Measurements from ENCODE around the gene FARSB.

The FARSB gene

GRCh38 chr2:222656526-222657446 lies 894 bp upstream of the FARSB start:
- DNase-seq: no peak

GRCh38 chr2:222653280-222653679 lies 2.6 kb downstream of the FARSB start:
- no peak for DNase-seq

- DNase-seq: peak; percentile 25 to 51
These were observed 3.2 kb downstream of the FARSB start for GRCh38 chr2:222652491-222653255.

- DNase-seq: no peak
These were observed 4.0 kb downstream of the FARSB start for GRCh38 chr2:222651718-222652418.

- no peak for DNase-seq
These were observed 6.1 kb downstream of the FARSB start for GRCh38 chr2:222649801-222650200.

GRCh38 chr2:222646008-222646407 lies 9.9 kb downstream of the FARSB start:
- DNase-seq: no peak

- no peak for DNase-seq
These were observed 12.8 kb downstream of the FARSB start for GRCh38 chr2:222643134-222643533.

- no peak for DNase-seq
These were observed 14.6 kb downstream of the FARSB start for GRCh38 chr2:222641336-222641735.

GRCh38 chr2:222637067-222637466 lies 18.8 kb downstream of the FARSB start:
- DNase-seq: no peak

- DNase-seq: no peak
These were observed 20.6 kb downstream of the FARSB start for GRCh38 chr2:222635295-222635694.

- no peak for DNase-seq
These were observed 28.1 kb downstream of the FARSB start for GRCh38 chr2:222627764-222628163.

- no peak for DNase-seq
These were observed 32.1 kb downstream of the FARSB start for GRCh38 chr2:222623756-222624309.

- DNase-seq: no peak
These were observed 33.0 kb downstream of the FARSB start for GRCh38 chr2:222622910-222623309.

GRCh38 chr2:222621893-222622292 lies 34.0 kb downstream of the FARSB start:
- no peak for DNase-seq

- DNase-seq: no peak
These were observed 40.6 kb downstream of the FARSB start for GRCh38 chr2:222615320-222615719.

GRCh38 chr2:222613715-222614331 lies 42.1 kb downstream of the FARSB start:
- peak; percentile 48 to 69 for DNase-seq

- no peak for DNase-seq
These were observed 44.2 kb downstream of the FARSB start for GRCh38 chr2:222611684-222612083.

- DNase-seq: peak in 1 of 2 experiments; percentile 2
These were observed 45.1 kb downstream of the FARSB start for GRCh38 chr2:222610746-222611145.

- DNase-seq: no peak
These were observed 46.5 kb downstream of the FARSB start for GRCh38 chr2:222609381-222609780.

GRCh38 chr2:222608081-222608480 lies 47.8 kb downstream of the FARSB start:
- DNase-seq: no peak

GRCh38 chr2:222606306-222606705 lies 49.6 kb downstream of the FARSB start:
- DNase-seq: no peak

GRCh38 chr2:222604749-222605515 lies 51.0 kb downstream of the FARSB start:
- no peak for DNase-seq

All from NCI-H2081 (cell line).